ENCODE measurements around the gene FER. TPM values are rescaled to one million over a fixed set of nuclear protein-coding genes. Genes with fewer than 3 reads are reported as not detected.

FER gene
- total and polyA plus RNA-seq, 9 of the 15 experiments (the other 6 are each of a cell fraction or from before 2014, with no cell fraction given) = 6.7 to 18.2 (median 8.9) TPM

DNA sequence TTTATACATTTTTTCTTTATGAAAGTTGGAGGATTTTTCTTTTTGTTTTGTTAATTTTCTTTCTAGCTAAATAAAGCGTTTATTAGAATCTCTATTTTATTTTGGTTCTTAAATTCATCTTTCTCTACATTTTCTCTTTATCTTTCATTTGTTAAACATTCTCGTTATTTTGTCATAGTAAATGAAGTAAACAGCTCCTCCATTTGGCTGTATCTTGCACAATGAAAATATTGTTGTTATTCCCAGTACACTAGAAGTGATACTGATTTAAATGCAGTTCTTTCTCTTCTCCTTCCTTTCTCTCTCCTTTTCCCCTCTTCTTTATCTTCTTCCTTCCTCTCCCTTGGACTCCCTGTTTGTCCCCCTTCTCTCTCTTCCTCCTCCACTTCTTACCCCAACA is 88.8 kb downstream of the FER start:
- H4K20me1 ChIP-seq (replicated peaks; ENCODE audit: control insufficient read depth, insufficient read depth, low read length) = no peaks in the 10 kb centered on the region
- ChIA-PET CTCF (ENCODE audit: low intra/inter-chr PET ratio) (no interaction called here), POLR2A (no interaction called here)
- TF ChIP-seq CREB5 (CRISPR knock-in tag; IDR thresholded peaks at IDR 0.05) (no peak), ZBTB17 (CRISPR knock-in tag; IDR thresholded peaks at IDR 0.05) (no peak), ZNF12 (CRISPR knock-in tag; IDR thresholded peaks at IDR 0.05) (no peak), NFRKB (IDR thresholded peaks at IDR 0.05; ENCODE audit: low read depth) (no peak), SMARCB1 (IDR thresholded peaks at IDR 0.05; ENCODE audit: insufficient read length, low read depth) (no peak), SNAPC5 (CRISPR knock-in tag; IDR thresholded peaks at IDR 0.05) (no peak), TAF9B (IDR thresholded peaks at IDR 0.05; ENCODE audit: partially characterized antibody) (no peak), CCAR2 (IDR thresholded peaks at IDR 0.05; ENCODE audit: low read depth, low read length) (no peak), ZNF431 (CRISPR knock-in tag; IDR thresholded peaks at IDR 0.05) (no peak), MEF2D (tag; conservative IDR thresholded peaks at IDR 0.05; ENCODE audit: low read depth) (no peak)
- TF ChIP-seq, protein P1, sequence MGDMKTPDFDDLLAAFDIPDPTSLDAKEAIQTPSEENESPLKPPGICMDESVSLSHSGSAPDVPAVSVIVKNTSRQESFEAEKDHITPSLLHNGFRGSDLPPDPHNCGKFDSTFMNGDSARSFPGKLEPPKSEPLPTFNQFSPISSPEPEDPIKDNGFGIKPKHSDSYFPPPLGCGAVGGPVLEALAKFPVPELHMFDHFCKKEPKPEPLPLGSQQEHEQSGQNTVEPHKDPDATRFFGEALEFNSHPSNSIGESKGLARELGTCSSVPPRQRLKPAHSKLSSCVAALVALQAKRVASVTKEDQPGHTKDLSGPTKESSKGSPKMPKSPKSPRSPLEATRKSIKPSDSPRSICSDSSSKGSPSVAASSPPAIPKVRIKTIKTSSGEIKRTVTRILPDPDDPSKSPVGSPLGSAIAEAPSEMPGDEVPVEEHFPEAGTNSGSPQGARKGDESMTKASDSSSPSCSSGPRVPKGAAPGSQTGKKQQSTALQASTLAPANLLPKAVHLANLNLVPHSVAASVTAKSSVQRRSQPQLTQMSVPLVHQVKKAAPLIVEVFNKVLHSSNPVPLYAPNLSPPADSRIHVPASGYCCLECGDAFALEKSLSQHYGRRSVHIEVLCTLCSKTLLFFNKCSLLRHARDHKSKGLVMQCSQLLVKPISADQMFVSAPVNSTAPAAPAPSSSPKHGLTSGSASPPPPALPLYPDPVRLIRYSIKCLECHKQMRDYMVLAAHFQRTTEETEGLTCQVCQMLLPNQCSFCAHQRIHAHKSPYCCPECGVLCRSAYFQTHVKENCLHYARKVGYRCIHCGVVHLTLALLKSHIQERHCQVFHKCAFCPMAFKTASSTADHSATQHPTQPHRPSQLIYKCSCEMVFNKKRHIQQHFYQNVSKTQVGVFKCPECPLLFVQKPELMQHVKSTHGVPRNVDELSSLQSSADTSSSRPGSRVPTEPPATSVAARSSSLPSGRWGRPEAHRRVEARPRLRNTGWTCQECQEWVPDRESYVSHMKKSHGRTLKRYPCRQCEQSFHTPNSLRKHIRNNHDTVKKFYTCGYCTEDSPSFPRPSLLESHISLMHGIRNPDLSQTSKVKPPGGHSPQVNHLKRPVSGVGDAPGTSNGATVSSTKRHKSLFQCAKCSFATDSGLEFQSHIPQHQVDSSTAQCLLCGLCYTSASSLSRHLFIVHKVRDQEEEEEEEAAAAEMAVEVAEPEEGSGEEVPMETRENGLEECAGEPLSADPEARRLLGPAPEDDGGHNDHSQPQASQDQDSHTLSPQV (IDR thresholded peaks at IDR 0.05) = no peak
- TF ChIP-seq, protein P2, sequence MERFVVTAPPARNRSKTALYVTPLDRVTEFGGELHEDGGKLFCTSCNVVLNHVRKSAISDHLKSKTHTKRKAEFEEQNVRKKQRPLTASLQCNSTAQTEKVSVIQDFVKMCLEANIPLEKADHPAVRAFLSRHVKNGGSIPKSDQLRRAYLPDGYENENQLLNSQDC (CRISPR knock-in tag; IDR thresholded peaks at IDR 0.05) = no peak
- TF ChIP-seq, protein P3, sequence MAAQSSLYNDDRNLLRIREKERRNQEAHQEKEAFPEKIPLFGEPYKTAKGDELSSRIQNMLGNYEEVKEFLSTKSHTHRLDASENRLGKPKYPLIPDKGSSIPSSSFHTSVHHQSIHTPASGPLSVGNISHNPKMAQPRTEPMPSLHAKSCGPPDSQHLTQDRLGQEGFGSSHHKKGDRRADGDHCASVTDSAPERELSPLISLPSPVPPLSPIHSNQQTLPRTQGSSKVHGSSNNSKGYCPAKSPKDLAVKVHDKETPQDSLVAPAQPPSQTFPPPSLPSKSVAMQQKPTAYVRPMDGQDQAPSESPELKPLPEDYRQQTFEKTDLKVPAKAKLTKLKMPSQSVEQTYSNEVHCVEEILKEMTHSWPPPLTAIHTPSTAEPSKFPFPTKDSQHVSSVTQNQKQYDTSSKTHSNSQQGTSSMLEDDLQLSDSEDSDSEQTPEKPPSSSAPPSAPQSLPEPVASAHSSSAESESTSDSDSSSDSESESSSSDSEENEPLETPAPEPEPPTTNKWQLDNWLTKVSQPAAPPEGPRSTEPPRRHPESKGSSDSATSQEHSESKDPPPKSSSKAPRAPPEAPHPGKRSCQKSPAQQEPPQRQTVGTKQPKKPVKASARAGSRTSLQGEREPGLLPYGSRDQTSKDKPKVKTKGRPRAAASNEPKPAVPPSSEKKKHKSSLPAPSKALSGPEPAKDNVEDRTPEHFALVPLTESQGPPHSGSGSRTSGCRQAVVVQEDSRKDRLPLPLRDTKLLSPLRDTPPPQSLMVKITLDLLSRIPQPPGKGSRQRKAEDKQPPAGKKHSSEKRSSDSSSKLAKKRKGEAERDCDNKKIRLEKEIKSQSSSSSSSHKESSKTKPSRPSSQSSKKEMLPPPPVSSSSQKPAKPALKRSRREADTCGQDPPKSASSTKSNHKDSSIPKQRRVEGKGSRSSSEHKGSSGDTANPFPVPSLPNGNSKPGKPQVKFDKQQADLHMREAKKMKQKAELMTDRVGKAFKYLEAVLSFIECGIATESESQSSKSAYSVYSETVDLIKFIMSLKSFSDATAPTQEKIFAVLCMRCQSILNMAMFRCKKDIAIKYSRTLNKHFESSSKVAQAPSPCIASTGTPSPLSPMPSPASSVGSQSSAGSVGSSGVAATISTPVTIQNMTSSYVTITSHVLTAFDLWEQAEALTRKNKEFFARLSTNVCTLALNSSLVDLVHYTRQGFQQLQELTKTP (IDR thresholded peaks at IDR 0.05; ENCODE audit: low read depth in 1 of 2, partially characterized antibody in 2 of 2) = no peak
- FAIRE-seq = no peak
- no peak overlapping the region for H3K4me2 ChIP-seq (ENCODE audit: insufficient read depth, low read length)
- H3K9me3 ChIP-seq (replicated peaks; ENCODE audit: control insufficient read depth, insufficient read depth, low read depth, low read length) = no peaks in the 10 kb centered on the region
- no peak overlapping the region for H3K4me3 ChIP-seq
- in situ Hi-C loops (cut with MboI) = no loop called here
- no peaks in the 10 kb centered on the region for H3K27me3 ChIP-seq (ENCODE audit: control insufficient read depth in 2 of 2, insufficient read depth in 2 of 2, low read length in 2 of 2)
- H3K9ac ChIP-seq (ENCODE audit: insufficient read depth in 1 of 2, low read depth in 2 of 2, low read length in 2 of 2) = no peak overlapping the region
- no peaks in the 10 kb centered on the region for H3K79me2 ChIP-seq (ENCODE audit: control insufficient read depth, insufficient read depth, low read length)
- no peak for ATAC-seq
- no peaks in the 10 kb centered on the region for H3K9me1 ChIP-seq (ENCODE audit: control insufficient read depth, insufficient read depth, low read length)
- DNase-seq (ENCODE audit: extremely low read depth in 1 of 4, low spot score in 3 of 4) = no peak
- WGBS (ENCODE audit: insufficient coverage, low coverage, missing lambda C conversion rate) = 32% methylated on average over 2 of the region's 2 CpGs
- H3K36me3 ChIP-seq (ENCODE audit: control insufficient read depth, insufficient read depth, low read length) = no peaks in the 10 kb centered on the region
- no peak overlapping the region for H3K27ac ChIP-seq (ENCODE audit: extremely low read depth, low read depth, low read length)
- H2AFZ ChIP-seq (ENCODE audit: low read depth, low read length) = no peak overlapping the region
- H3K4me1 ChIP-seq (replicated peaks in 1 of 2; ENCODE audit: control insufficient read depth in 2 of 2, insufficient read depth in 2 of 2, low read length in 2 of 2) = no peaks in the 10 kb centered on the region
- BruUV-seq (replicated peaks) = no TSS peak
- intact Hi-C loops (cut with micrococcal nuclease) = no loop called here
